Ammon's horn (tissue), 1 donor: ENCODE results near the gene KCP.

Experiments
- DNase-seq: peaks from one replicate; pipeline ENCODE4 v3.0.0-alpha.2; 2016; ENCODE audit warnings: low spot score

KCP gene

DNA sequence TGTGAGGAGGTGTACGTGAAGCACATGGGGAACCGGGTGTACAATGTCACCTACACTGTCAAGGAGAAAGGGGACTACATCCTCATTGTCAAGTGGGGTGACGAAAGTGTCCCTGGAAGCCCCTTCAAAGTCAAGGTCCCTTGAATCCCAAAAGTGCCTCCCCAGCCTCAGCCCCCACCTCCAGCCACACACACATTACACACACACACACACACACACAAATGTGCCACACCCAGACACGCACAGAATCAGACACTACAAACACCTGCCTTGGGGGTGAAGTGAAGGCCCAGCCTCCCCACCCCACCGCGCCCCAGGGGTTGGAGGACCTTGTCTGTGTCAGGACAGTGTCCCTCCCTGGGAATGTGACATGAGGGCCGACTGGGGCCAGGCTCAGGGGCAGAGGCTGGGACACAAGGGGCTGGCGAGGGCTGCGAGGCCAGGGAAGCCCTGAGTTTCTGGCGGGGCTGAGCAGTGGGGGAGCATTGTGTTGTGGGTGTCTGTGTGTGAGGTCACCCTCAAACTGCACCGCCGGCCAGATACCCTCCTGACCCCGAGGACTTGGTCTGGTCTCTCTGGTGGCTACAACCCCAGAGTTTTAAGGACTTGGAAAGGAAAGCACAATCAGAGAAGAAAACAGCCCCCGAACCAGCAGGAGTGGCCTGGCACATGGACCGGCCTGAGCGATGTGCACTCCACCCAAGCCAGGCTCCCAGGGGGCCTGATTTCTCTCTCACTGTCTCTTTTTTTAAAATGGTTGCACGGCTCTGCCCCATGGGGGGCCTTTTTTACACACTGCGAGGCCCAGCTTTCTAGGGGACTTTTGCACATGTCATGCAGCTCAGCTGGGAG is 51.9 kb downstream of the KCP start:
- DNase-seq, result no peak

DNA sequence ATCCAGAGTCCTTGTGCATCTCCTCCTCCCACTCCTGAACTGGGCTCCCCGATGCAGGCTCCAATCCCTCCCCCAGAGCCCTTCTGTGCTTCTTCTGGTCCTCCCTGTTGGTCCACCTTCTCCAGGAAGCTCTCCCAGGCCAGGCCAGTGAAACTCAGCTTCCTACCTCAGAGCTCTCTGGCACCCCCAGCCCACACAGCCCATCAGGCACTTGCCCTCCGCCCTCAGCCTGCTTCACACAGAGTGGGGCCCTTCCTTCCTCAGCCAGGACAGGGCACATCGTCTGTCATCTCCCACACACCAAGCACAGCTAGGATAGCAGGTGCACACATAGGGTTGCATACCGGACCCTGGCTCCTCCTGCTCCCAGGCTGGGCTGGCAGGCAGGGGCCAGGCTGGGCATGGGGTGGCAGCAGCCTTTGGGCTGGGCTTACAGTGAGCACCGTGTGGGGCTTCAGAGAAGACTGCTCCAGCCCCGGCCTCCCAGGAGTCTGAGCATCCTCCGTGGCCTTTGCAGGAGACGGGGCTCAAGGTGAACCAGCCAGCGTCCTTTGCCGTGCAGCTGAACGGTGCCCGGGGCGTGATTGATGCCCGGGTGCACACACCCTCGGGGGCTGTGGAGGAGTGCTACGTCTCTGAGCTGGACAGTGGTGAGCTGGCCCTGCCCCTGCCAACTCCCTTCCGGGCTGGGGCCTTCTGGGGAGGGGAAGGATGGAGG is 54.3 kb downstream of the KCP start:
- DNase-seq, result no peak

DNA sequence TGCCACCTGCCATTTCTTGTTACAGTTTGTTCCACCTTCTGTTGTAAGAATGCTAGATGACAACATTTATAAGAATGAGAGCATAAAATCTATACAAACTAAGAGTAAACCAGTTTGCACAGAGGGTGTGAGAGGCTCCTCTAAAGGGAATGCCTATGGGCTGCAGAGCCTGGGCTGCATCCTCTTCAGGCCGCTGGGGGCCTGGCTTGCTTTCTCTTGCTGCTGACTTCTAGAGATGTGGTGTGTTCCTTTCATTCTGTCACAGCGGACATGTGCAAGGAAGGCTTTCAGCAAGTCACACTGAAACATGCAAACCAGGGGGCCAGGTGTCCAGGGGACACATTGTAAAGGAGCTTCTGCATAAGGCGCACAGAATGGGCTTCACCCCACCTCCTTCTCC is 55.0 kb downstream of the KCP start:
- no peak for DNase-seq

DNA sequence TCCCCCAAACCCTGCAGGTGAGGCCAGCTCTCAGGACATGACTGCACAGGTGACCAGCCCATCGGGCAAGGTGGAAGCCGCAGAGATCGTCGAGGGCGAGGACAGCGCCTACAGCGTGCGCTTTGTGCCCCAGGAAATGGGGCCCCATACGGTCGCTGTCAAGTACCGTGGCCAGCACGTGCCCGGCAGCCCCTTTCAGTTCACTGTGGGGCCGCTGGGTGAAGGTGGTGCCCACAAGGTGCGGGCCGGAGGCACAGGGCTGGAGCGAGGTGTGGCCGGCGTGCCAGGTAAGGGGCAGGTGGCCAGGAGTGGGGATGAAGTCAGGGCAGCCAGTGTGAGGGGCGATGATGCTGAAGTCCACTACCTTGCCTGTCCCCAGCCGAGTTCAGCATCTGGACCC is 56.1 kb downstream of the KCP start:
- no peak for DNase-seq

DNA sequence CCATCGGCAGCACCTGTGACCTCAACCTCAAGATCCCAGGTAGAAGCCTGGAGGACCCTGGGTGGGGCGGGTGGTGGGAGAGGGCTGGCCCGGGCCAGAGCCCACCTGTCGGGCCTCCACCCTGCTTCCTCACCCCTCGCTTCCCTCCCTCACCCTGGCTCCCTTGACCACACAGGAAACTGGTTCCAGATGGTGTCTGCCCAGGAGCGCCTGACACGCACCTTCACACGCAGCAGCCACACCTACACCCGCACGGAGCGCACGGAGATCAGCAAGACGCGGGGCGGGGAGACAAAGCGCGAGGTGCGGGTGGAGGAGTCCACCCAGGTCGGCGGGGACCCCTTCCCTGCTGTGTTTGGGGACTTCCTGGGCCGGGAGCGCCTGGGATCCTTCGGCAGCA is 56.7 kb downstream of the KCP start:
- DNase-seq, result no peak

DNA sequence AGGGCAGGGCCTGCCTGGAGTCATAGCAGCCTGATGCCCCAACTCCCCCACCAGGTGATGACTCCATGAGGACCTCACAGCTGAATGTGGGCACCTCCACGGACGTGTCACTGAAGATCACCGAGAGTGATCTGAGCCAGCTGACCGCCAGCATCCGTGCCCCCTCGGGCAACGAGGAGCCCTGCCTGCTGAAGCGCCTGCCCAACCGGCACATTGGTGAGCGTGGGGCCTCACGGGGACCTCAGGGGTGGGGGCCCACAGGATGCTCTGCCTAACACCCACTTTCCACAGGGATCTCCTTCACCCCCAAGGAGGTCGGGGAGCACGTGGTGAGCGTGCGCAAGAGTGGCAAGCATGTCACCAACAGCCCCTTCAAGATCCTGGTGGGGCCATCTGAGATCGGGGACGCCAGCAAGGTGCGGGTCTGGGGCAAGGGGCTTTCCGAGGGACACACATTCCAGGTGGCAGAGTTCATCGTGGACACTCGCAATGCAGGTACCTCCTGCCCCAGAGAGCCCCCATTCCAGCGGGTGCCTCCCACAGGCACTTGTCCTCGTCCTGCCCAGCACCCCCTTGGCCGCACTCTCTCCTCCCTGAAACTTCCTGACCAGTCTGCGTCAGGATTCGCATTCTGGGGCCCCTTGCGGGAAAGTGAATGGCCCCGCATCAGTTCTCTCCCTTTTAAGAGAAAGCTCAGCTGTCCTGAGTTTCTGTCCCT is 57.8 kb downstream of the KCP start:
- no peak for DNase-seq

DNA sequence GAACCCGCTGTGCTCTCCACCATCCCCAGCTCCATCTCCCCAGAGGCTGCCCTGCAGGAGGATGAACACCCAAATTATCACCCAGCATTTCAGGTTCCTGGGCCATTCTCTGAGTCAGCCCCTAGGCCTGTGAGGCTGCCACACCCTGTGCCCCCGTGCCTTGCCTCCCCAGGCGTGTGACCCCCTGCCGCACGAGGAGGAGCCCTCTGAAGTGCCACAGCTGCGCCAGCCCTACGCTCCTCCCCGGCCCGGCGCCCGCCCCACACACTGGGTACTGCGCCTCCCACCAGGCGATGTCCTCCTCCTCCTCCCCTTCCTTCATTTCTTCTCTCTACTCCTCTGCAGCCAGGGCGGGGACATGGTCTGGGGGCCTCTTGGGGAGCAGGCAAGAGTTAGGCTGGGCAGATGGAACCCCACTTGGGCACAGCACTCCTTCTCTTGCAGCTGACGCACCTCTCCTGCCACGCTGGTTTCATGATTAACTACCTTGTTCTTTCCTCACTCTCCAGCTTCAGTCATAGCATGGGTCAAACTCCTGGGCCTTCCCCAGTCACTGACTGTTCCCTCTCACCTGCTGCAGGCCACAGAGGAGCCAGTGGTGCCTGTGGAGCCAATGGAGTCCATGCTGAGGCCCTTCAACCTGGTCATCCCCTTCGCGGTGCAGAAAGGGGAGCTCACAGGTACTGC is 60.6 kb downstream of the KCP start:
- no peak for DNase-seq

DNA sequence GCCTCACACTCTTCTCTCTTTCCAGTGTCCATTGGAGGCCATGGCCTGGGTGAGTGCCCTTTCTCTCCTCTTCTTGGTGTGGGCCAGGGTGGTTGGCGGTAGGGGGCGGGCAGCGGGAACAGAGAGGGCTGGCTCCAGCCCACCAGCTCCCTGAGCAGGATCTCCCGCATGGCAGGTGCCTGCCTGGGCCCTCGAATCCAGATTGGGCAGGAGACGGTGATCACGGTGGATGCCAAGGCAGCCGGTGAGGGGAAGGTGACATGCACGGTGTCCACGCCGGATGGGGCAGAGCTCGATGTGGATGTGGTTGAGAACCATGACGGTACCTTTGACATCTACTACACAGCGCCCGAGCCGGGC is 61.4 kb downstream of the KCP start:
- no peak for DNase-seq

DNA sequence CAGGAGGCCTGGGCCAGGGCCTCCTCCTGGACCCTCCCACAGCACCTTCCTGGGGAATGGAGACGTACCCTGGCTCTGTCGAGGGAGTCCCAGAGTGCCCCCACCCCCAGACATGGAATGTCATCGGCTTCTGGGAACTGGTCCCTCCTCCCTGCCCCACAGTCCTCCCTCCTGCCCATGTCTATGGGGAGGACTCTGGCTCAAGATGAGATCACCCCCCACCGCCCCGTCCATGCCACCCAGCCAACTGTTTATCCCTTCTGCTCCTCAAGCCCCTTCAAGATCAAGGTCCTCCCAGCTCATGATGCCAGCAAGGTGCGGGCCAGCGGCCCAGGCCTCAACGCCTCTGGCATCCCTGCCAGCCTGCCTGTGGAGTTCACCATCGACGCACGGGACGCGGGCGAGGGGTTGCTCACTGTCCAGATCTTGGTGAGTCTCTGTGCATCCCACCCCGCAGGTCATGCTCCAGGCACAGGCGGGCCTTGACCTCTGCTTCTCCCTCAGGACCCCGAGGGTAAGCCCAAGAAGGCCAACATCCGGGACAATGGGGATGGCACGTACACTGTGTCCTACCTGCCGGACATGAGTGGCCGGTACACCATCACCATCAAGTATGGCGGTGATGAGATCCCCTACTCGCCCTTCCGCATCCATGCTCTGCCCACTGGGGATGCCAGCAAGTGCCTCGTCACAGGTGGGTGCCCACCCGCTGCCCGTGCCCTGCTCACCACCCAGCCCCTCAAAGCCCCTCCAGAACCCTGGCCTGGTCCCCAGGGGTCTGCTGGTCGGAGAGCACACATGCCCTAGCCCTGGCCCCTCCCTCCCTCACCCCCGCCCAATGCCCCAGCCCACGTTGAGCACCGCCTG is 62.0 kb downstream of the KCP start:
- no peak for DNase-seq

DNA sequence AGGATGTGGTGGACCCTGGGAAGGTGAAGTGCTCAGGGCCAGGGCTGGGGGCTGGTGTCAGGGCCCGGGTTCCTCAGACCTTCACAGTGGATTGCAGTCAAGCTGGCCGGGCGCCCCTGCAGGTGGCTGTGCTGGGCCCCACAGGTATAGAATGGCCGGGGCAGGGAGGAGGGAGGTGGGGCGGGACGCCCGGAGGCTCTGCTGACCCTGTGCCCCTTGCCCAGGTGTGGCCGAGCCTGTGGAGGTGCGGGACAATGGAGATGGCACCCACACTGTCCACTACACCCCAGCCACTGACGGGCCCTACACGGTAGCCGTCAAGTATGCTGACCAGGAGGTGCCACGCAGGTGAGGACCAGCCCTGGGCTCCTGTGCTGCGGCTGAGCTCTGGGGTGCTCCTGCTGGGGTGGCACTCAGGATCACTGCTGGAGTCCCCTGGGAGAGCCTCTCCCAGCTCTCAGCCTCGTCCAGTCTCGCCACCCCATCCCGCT is 62.7 kb downstream of the KCP start:
- no peak for DNase-seq

DNA sequence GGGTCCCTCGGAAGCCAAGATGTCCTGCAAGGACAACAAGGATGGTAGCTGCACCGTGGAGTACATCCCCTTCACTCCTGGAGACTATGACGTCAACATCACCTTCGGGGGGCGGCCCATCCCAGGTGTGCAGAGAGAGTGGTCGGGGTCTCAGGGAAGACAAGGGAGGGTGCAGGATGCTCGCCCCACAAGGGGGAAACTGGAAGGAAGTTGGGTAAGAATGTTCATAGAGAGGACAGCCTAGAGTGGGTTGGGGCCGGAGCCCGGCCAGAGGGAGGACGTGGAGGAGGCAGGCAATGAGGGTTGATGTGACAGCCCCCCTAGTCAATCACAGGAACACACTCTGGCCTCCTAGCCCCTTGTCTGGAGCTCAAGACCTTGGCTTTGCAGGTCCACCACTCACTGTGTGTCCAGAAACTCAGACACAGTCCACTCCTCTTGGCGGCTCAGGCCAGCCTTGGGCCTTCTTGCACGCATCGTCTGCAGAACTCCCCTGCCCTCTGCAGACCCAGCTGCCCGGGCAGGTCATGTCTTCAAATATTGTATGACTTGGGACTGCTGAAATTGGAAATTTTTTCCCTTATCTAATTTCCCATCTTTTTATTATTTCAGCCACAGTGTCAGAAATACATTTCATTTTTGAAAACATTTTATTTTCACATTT is 63.6 kb downstream of the KCP start:
- DNase-seq, result no peak

DNA sequence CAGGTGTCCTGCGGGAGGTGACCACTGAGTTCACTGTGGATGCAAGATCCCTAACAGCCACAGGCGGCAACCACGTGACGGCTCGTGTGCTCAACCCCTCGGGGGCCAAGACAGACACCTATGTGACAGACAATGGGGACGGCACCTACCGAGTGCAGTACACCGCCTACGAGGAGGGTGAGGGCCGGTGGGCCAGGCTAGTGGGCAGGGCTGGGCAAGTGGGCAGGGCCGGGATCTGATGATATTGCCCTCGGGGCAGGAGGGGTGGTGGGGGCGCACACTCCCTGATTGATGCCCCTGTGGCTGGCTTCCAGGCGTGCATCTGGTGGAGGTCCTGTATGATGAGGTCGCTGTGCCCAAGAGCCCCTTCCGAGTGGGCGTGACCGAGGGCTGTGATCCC is 64.5 kb downstream of the KCP start:
- DNase-seq, result no peak

DNA sequence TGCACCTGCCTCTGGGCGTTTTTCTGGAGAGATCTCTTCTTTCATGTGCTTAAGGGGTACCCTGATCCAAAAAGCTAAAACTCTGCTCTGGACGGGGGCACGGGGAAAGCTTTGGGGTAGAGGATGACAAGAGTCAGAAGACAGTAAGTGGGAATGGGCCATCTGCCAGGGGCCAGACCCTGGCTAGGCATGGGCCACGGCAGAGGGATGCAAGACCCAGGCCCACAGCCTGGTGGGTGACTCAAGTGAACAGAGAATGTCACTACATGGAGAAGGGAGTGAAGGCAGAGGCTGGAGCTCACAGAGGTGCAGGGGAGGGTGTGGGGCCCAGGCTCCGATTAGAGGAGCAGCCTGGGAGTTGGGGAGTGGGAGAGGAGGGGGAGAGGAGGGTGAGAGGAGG is 65.0 kb downstream of the KCP start:
- DNase-seq, result no peak

DNA sequence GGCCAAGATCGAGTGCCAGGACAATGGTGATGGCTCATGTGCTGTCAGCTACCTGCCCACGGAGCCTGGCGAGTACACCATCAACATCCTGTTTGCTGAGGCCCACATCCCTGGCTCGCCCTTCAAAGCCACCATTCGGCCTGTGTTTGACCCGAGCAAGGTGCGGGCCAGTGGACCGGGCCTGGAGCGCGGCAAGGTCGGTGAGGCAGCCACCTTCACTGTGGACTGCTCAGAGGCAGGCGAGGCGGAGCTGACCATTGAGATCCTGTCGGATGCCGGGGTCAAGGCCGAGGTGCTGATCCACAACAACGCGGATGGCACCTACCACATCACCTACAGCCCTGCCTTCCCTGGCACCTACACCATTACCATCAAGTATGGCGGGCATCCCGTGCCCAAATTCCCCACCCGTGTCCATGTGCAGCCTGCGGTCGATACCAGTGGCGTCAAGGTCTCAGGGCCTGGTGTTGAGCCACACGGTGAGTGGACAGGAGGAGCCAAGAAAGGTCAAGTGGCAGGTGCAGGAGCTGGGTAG is 65.7 kb downstream of the KCP start:
- DNase-seq, result no peak

DNA sequence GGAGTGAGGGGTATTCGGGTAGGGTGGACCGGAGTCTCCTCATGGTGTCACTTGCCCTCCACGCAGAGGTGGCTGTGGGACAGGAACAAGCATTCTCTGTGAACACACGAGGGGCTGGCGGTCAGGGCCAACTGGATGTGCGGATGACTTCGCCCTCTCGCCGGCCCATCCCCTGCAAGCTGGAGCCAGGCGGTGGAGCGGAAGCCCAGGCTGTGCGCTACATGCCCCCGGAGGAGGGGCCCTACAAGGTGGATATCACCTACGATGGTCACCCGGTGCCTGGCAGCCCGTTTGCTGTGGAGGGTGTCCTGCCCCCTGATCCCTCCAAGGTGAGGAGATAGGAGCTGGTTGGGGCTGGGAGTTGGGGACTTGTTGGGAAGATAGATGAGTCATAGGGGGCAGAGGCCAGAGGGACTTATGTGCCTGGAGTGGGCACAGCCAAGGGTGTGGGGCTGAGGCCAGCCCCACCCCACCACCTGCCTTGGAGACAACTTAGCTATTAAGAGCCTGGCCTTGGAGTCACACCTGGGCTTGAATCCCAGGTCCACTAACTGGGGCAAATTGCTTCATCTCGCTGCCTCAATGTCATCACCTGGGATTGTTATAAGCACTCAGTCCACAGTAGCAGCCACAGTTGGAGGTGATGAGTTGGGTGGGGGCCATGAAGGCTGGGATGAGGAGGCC is 66.4 kb downstream of the KCP start:
- DNase-seq, result no peak

DNA sequence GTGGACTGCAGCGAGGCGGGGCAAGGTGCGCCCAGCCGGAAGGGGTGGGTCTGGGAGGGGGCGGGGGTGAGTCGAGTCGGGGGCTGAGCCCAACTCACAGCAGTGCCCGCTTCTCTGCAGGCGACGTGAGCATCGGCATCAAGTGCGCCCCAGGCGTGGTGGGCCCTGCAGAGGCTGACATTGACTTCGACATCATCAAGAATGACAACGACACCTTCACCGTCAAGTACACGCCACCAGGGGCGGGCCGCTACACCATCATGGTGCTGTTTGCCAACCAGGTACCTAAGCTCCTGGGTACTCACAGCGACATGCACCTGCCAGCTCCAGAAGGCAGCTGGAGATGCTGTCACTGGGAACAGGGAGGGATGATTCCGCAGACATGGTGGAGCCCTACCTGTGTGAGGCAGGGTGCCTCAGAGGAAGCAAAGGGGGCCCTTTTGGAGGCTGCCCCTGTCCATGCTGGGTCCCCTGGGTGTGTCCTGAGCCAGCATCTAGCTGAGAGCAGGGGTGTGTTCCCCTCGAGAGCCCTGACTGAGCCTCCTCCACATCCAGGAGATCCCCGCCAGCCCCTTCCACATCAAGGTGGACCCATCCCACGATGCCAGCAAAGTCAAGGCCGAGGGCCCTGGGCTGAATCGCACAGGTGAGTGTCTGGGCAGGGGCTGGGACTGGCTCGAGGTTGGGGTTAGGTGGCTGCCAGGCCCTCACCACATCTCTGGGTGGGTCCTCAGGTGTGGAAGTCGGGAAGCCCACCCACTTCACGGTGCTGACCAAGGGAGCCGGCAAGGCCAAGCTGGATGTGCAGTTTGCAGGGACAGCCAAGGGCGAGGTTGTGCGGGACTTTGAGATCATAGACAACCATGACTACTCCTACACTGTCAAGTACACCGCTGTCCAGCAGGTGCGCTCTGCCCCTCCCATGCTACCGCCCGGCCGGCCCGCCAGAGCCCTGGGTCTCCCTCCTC is 67.6 kb downstream of the KCP start:
- DNase-seq, result no peak

DNA sequence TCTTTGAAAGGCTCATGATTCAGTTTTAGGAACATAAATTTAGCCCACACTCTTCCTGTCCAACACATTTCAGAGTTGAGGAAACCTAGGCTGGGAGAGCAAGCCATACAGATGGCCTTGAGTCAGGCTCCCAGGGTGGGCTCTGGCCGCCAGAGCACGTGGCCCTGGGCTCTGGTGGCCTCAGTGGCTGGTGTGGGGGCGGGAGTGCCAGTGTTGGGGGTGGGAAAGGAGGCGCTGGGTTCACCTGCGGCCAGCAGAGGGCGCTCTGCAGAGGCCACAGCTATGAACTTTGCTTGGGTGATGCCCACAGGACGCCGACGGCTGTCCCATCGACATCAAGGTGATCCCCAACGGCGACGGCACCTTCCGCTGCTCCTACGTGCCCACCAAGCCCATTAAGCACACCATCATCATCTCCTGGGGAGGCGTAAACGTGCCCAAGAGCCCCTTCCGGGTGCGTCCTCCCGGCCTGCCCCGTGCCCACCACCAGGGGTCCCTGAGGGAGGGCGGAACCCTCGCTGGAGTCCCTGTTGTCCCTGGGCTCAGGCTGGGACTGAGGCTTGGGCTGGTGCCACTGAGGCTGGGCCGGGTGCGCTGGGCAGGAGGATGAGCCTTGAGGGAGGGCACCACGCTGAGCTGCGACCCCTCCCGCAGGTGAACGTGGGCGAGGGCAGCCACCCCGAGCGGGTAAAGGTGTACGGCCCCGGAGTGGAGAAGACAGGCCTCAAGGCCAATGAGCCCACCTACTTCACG is 68.4 kb downstream of the KCP start:
- DNase-seq, result no peak

DNA sequence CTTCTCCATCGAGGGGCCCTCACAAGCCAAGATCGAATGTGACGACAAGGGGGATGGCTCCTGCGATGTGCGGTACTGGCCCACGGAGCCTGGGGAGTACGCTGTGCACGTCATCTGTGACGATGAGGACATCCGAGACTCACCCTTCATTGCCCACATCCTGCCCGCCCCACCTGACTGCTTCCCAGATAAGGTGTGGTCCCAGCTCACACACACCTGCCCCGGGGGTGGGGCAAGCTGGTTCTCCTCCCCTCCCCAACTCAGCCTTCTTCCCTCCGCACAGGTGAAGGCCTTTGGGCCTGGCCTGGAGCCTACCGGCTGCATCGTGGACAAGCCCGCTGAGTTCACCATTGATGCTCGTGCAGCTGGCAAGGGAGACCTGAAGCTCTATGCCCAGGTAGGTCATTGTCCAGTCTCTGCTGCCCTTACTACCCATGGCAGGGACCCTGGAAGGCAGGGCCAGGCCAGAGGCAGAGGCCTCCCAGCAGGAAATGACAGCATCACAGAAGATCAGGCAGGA is 69.3 kb downstream of the KCP start:
- no peak for DNase-seq
